Measurements from ENCODE around the gene ATP6V1G1. TPM values are rescaled to one million over a fixed set of nuclear protein-coding genes. Genes with fewer than 3 reads are reported as not detected.
A peak's percentile ranks its signal among the peaks of the same experiment; 100 is the strongest.

The ATP6V1G1 gene
- 56.9 TPM for total RNA-seq

GRCh38 chr9:114587345-114588202 is at the start of gene ATP6V1G1:
ATP6V1G1 (plus strand) TSS chr9:114587769; CDS start chr9:114587839, 70 bp downstream.
- Histone ChIP-seq H3K27ac (ENCODE audit: low read depth, low read length) (peak within 1 kb of the TSS; percentile 97), H3K36me3 (ENCODE audit: control insufficient read depth in 3 of 3, insufficient read depth in 3 of 3, low read length in 3 of 3) (peaks cover 0 to 4% (median 0%) of the 10 kb centered on the region in 3 donors), H3K4me3 (ENCODE audit: low read length in 3 of 3) (peak within 1 kb of the TSS; percentile 92 to 100 (median 99)), H3K9ac (ENCODE audit: low read depth in 1 of 3, low read length in 3 of 3) (peak within 1 kb of the TSS; percentile 99 to 100 (median 100)), H3K4me1 (ENCODE audit: control insufficient read depth in 3 of 3, insufficient read depth in 3 of 3, low read length in 3 of 3) (peaks cover 29 to 40% (median 30%) of the 10 kb centered on the region in 3 donors), H3K27me3 (ENCODE audit: control insufficient read depth in 3 of 3, insufficient read depth in 3 of 3, low read length in 3 of 3) (no peaks in the 10 kb centered on the region), H3K9me3 (ENCODE audit: control insufficient read depth in 3 of 3, low read length in 3 of 3) (no peaks in the 10 kb centered on the region)

- Histone ChIP-seq H3K9ac (ENCODE audit: low read depth in 1 of 3, low read length in 3 of 3) (no peak overlapping the region), H3K27me3 (ENCODE audit: control insufficient read depth in 3 of 3, insufficient read depth in 3 of 3, low read length in 3 of 3) (no peaks in the 10 kb centered on the region), H3K4me3 (ENCODE audit: low read length in 3 of 3) (no peak overlapping the region), H3K9me3 (ENCODE audit: control insufficient read depth in 3 of 3, low read length in 3 of 3) (no peaks in the 10 kb centered on the region), H3K4me1 (ENCODE audit: control insufficient read depth in 3 of 3, insufficient read depth in 3 of 3, low read length in 3 of 3) (no peaks in the 10 kb centered on the region), H3K27ac (ENCODE audit: low read depth, low read length) (no peak overlapping the region), H3K36me3 (ENCODE audit: control insufficient read depth in 3 of 3, insufficient read depth in 3 of 3, low read length in 3 of 3) (no peaks in the 10 kb centered on the region)
Measured at GRCh38 chr9:114538241-114538640, 49.3 kb upstream of the ATP6V1G1 start.

- Histone ChIP-seq H3K36me3 (ENCODE audit: control insufficient read depth in 3 of 3, insufficient read depth in 3 of 3, low read length in 3 of 3) (no peaks in the 10 kb centered on the region), H3K9ac (ENCODE audit: low read depth in 1 of 3, low read length in 3 of 3) (no peak overlapping the region), H3K4me1 (ENCODE audit: control insufficient read depth in 3 of 3, insufficient read depth in 3 of 3, low read length in 3 of 3) (no peaks in the 10 kb centered on the region)
Measured at GRCh38 chr9:114539701-114540380, 47.7 kb upstream of the ATP6V1G1 start.

GRCh38 chr9:114545055-114545454 is 42.5 kb upstream of the ATP6V1G1 start:
- no peaks in the 10 kb centered on the region for H3K9me3 ChIP-seq (ENCODE audit: control insufficient read depth in 3 of 3, low read length in 3 of 3)
- H3K4me1 ChIP-seq (ENCODE audit: control insufficient read depth in 3 of 3, insufficient read depth in 3 of 3, low read length in 3 of 3), result no peaks in the 10 kb centered on the region
- no peak overlapping the region for H3K27ac ChIP-seq (ENCODE audit: low read depth, low read length)
- H3K27me3 ChIP-seq (ENCODE audit: control insufficient read depth in 3 of 3, insufficient read depth in 3 of 3, low read length in 3 of 3), result peaks cover 0 to 10% (median 0%) of the 10 kb centered on the region in 3 donors
- H3K4me3 ChIP-seq (ENCODE audit: low read length in 3 of 3), result no peak overlapping the region
- no peaks in the 10 kb centered on the region for H3K36me3 ChIP-seq (ENCODE audit: control insufficient read depth in 3 of 3, insufficient read depth in 3 of 3, low read length in 3 of 3)
- H3K9ac ChIP-seq (ENCODE audit: low read depth in 1 of 3, low read length in 3 of 3), result no peak overlapping the region

More at GRCh38 chr9:114539701-114540380, 47.7 kb upstream of the ATP6V1G1 start:
- no peak overlapping the region for H3K27ac ChIP-seq (ENCODE audit: low read depth, low read length)
- H3K27me3 ChIP-seq (ENCODE audit: control insufficient read depth in 3 of 3, insufficient read depth in 3 of 3, low read length in 3 of 3), result no peaks in the 10 kb centered on the region
- no peak overlapping the region for H3K4me3 ChIP-seq (ENCODE audit: low read length in 3 of 3)
- H3K9me3 ChIP-seq (ENCODE audit: control insufficient read depth in 3 of 3, low read length in 3 of 3), result no peaks in the 10 kb centered on the region

GRCh38 chr9:114546851-114547250 is 40.7 kb upstream of the ATP6V1G1 start:
- peaks cover 0 to 11% (median 0%) of the 10 kb centered on the region in 3 donors for H3K27me3 ChIP-seq (ENCODE audit: control insufficient read depth in 3 of 3, insufficient read depth in 3 of 3, low read length in 3 of 3)
- H3K4me1 ChIP-seq (ENCODE audit: control insufficient read depth in 3 of 3, insufficient read depth in 3 of 3, low read length in 3 of 3), result no peaks in the 10 kb centered on the region
- no peaks in the 10 kb centered on the region for H3K36me3 ChIP-seq (ENCODE audit: control insufficient read depth in 3 of 3, insufficient read depth in 3 of 3, low read length in 3 of 3)
- no peak overlapping the region for H3K9ac ChIP-seq (ENCODE audit: low read depth in 1 of 3, low read length in 3 of 3)
- H3K27ac ChIP-seq (ENCODE audit: low read depth, low read length), result no peak overlapping the region
- no peak overlapping the region for H3K4me3 ChIP-seq (ENCODE audit: low read length in 3 of 3)
- no peaks in the 10 kb centered on the region for H3K9me3 ChIP-seq (ENCODE audit: control insufficient read depth in 3 of 3, low read length in 3 of 3)

- no peaks in the 10 kb centered on the region for H3K36me3 ChIP-seq (ENCODE audit: control insufficient read depth in 3 of 3, insufficient read depth in 3 of 3, low read length in 3 of 3)
- peaks cover 0 to 2% (median 0%) of the 10 kb centered on the region in 3 donors for H3K4me1 ChIP-seq (ENCODE audit: control insufficient read depth in 3 of 3, insufficient read depth in 3 of 3, low read length in 3 of 3)
- H3K27ac ChIP-seq (ENCODE audit: low read depth, low read length), result no peak overlapping the region
- H3K4me3 ChIP-seq (ENCODE audit: low read length in 3 of 3), result no peak overlapping the region
- H3K27me3 ChIP-seq (ENCODE audit: control insufficient read depth in 3 of 3, insufficient read depth in 3 of 3, low read length in 3 of 3), result peaks cover 0 to 11% (median 0%) of the 10 kb centered on the region in 3 donors
- no peaks in the 10 kb centered on the region for H3K9me3 ChIP-seq (ENCODE audit: control insufficient read depth in 3 of 3, low read length in 3 of 3)
- H3K9ac ChIP-seq (ENCODE audit: low read depth in 1 of 3, low read length in 3 of 3), result no peak overlapping the region
Measured at GRCh38 chr9:114549697-114550330, 37.8 kb upstream of the ATP6V1G1 start.

- no peak overlapping the region for H3K4me3 ChIP-seq (ENCODE audit: low read length in 3 of 3)
- no peak overlapping the region for H3K9ac ChIP-seq (ENCODE audit: low read depth in 1 of 3, low read length in 3 of 3)
- peaks cover 0 to 2% (median 0%) of the 10 kb centered on the region in 3 donors for H3K4me1 ChIP-seq (ENCODE audit: control insufficient read depth in 3 of 3, insufficient read depth in 3 of 3, low read length in 3 of 3)
- no peaks in the 10 kb centered on the region for H3K9me3 ChIP-seq (ENCODE audit: control insufficient read depth in 3 of 3, low read length in 3 of 3)
- no peaks in the 10 kb centered on the region for H3K36me3 ChIP-seq (ENCODE audit: control insufficient read depth in 3 of 3, insufficient read depth in 3 of 3, low read length in 3 of 3)
- no peak overlapping the region for H3K27ac ChIP-seq (ENCODE audit: low read depth, low read length)
- peaks cover 0 to 11% (median 0%) of the 10 kb centered on the region in 3 donors for H3K27me3 ChIP-seq (ENCODE audit: control insufficient read depth in 3 of 3, insufficient read depth in 3 of 3, low read length in 3 of 3)
Measured at GRCh38 chr9:114551750-114552685, 35.6 kb upstream of the ATP6V1G1 start.

GRCh38 chr9:114552706-114553105 is 34.9 kb upstream of the ATP6V1G1 start:
- H3K27ac ChIP-seq (ENCODE audit: low read depth, low read length), result no peak overlapping the region
- H3K4me3 ChIP-seq (ENCODE audit: low read length in 3 of 3), result no peak overlapping the region
- H3K9ac ChIP-seq (ENCODE audit: low read depth in 1 of 3, low read length in 3 of 3), result no peak overlapping the region
- no peaks in the 10 kb centered on the region for H3K9me3 ChIP-seq (ENCODE audit: control insufficient read depth in 3 of 3, low read length in 3 of 3)
- peaks cover 0 to 11% (median 0%) of the 10 kb centered on the region in 3 donors for H3K27me3 ChIP-seq (ENCODE audit: control insufficient read depth in 3 of 3, insufficient read depth in 3 of 3, low read length in 3 of 3)
- no peaks in the 10 kb centered on the region for H3K36me3 ChIP-seq (ENCODE audit: control insufficient read depth in 3 of 3, insufficient read depth in 3 of 3, low read length in 3 of 3)
- H3K4me1 ChIP-seq (ENCODE audit: control insufficient read depth in 3 of 3, insufficient read depth in 3 of 3, low read length in 3 of 3), result peaks cover 0 to 2% (median 0%) of the 10 kb centered on the region in 3 donors

- Histone ChIP-seq H3K4me3 (ENCODE audit: low read length in 3 of 3) (no peak overlapping the region), H3K9me3 (ENCODE audit: control insufficient read depth in 3 of 3, low read length in 3 of 3) (no peaks in the 10 kb centered on the region), H3K4me1 (ENCODE audit: control insufficient read depth in 3 of 3, insufficient read depth in 3 of 3, low read length in 3 of 3) (peaks cover 0 to 2% (median 0%) of the 10 kb centered on the region in 3 donors), H3K36me3 (ENCODE audit: control insufficient read depth in 3 of 3, insufficient read depth in 3 of 3, low read length in 3 of 3) (no peaks in the 10 kb centered on the region), H3K9ac (ENCODE audit: low read depth in 1 of 3, low read length in 3 of 3) (no peak overlapping the region), H3K27ac (ENCODE audit: low read depth, low read length) (no peak overlapping the region), H3K27me3 (ENCODE audit: control insufficient read depth in 3 of 3, insufficient read depth in 3 of 3, low read length in 3 of 3) (peaks cover 0 to 7% (median 0%) of the 10 kb centered on the region in 3 donors)
Measured at GRCh38 chr9:114553202-114553601, 34.4 kb upstream of the ATP6V1G1 start.
